GM18858 (cell line): ENCODE measurements around the gene PDE4D.
A peak's percentile ranks its signal among the peaks of the same experiment; 100 is the strongest.

Source experiments
- ATAC-seq: cut with Tn5 transposase; IDR thresholded peaks from one replicate; pipeline ENCODE4 v1.9.1; 2021; ENCODE audit not compliant: unreplicated experiment

PDE4D gene

DNA sequence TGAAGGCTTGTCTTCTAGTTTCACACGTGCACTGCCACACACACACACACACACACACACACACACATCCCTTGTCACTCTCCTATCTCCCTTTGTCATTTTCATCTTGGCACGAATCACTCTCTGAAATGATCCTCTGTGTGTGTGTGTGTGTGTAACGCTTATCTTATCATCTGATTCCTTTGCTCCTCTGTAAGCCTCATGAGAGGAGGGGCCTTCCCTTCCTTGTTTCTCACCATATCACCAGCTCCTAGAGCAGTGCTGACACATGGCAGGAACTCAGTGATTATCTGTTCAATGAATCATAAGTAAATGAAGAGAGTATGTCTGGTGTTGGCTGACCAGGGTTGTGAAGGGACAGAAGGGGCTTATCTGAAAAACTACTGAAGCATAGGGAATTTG, 53.3 kb downstream of the PDE4D start:
- ATAC-seq = no peak

GRCh38 chr5:59838989-59839388, 54.5 kb downstream of the PDE4D start:
- ATAC-seq = no peak

- no peak for ATAC-seq
Measured at GRCh38 chr5:59838067-59838466, 55.5 kb downstream of the PDE4D start.

GRCh38 chr5:59837071-59837470, 56.5 kb downstream of the PDE4D start:
- ATAC-seq = no peak

DNA sequence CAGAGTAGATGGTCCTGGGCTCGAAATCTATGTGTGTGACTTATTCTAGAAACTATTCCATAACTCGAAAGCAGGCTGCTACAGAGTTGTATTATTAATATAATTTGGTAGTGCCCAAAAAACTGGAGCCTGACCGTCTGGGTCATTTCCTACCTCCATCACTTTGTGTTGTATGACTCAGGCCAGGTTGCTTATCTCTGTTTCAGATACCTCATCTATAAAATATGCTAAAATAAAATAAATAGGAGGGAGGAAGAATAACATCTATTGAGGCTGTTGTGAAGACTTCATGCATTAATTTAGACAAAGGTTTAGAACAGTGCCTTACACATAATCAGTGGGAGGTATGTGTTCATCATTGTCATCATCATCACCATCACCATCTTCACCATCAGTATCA, 57.7 kb downstream of the PDE4D start:
- ATAC-seq = no peak

DNA sequence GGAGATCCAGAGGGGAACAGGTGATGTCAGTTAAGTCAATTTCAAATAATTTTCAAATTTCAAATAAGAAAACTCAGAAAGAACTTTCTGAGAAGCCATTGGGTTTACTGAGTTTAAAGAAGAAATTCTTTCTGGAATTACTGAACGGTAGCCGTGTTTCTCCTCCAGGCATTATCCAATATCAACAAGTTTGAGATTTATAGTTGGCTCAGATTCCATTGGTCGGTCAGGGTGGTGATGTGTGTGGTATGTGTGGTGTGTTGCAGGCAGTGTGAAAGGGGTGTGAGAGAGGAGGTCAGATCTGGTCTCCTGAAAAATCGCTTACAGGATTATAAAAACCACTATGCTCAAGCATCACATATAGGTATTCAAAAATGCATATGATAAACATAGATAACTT, 60.1 kb downstream of the PDE4D start:
- ATAC-seq = no peak

- ATAC-seq = no peak
Measured at GRCh38 chr5:59832577-59833301, 60.8 kb downstream of the PDE4D start.

DNA sequence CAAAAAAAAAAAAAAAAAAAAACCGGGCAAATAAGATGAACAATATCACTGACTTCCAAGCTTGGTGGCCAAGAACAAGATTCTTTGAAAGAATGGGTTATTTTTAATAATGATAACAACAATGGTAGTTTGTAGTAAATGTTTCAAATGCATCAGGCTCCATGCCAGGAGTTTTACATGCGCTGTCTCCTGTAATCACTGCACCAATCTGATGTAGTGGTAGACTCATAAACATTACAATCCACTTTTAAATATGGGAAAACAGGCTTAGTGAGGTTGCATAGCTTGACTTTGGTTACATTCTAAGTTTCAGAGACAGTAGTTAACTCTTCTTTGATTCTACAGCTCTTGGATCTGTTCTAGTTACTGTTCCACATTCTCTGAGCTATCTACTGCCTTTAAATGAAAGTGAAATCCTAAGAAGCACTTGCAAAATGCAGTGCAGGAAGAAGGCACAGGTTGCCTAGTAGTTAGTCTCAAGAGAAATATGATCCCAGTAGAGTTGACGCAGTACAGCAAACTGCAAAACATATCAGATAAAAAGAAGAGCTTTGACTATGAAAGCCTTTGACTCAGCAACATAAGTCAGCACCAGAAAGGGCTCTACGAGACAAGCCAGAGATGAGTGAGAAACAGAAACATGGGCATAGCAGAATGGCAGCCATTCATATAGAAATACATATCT, 62.1 kb downstream of the PDE4D start:
- ATAC-seq = peak; percentile 57

DNA sequence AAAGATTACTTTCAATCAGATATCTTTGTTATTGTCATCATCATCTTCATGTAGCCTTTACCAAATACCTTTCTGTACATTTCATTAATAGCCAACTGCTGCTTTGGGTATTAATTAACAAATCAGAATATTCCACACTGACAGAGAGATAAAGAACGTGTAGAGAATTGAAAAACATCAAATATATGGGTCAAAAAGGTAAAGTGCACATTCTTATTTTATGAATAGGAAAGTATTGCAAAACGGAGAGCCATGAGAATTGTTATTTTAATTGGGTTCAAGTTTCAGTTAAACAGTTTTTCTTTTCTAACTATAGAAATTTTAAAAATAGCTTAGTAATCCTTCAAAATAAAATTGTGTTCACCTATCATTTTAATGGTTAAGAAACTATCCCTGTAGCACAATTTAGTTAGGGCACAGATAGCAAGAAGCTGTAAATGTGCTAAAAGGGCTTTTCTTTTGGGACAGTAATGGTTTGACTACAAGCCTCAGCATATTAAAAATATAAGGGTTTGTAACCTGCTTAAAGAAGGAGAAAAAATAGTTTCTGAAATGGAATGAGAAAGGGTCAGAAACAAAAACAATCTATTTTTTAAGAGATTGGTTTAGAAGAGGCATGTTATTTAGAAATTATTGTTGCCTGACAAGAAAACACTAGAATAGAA, 62.9 kb downstream of the PDE4D start:
- ATAC-seq = no peak

DNA sequence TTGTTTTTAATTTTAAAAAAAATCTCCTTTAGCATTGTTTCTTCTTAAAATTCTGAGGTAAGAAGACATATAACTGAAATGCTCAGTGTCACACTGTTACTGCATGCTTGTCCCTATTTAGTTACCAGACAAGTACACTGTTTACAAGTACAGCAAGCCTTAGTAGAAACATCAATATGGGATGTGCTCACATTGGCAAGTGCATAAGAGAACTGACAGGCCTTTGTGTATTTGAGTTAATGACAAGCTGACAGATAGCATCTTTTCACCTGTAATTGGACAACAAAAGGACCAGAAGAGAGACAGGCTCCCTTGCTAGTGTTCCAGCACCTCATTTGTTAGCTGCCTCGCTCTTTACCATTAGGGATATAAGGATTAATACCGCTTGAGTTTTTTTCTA, 63.6 kb downstream of the PDE4D start:
- ATAC-seq = no peak

DNA sequence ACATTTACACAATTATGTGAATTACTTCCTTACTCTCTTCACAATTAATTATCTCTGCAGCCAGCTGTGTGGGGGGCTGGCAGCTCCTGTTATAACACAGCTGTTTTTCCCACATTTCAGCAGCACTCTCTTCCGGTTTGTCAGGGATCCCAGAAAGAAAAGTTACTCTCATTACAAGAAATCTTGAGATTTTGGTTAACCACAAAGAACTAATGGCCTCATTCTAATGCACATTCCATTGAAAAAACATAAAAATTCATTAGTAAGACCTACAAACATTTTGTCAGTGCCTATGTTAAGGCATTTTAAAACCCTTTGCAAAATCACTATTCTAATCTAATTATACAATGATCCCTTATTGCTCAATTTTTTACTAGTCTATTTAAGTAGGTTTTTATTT, 64.1 kb downstream of the PDE4D start:
- no peak for ATAC-seq

DNA sequence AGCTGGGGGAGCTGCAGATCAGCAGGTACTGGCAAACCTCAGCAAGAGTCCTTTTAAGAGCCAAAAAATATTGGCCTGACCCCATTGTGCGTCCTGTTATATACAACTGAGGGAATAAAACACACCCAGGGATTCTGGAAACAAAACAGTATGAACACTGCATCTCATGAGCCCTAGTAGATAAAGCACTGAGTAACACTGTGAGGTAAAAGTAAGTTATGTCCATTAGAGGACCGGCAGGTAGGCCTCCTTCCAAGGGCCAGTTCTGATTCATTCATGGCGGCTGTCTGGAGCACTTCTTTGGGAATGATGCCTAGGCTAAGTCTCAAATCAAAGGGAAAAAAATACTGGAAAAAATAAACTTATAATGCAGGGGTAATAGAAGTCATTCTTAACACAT, 64.9 kb downstream of the PDE4D start:
- no peak for ATAC-seq

DNA sequence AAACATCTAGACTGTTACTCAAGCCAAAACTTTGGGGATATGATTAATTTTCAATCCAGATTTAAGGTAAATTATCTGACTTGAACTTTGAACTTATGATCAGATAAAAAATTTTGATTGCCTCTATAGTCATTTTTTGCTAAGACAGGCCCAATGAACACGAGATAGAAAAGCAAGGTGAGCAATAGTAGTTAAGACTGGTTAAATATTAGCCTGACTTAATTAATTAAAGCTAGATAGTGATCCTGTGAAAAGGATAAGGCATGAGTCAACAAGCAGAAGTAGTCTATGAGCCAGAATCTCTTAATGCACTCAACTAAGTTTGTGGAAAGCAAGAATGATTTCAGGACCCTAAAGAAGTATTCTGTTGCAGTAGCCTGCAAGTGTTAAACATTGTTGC, 66.5 kb downstream of the PDE4D start:
- no peak for ATAC-seq

DNA sequence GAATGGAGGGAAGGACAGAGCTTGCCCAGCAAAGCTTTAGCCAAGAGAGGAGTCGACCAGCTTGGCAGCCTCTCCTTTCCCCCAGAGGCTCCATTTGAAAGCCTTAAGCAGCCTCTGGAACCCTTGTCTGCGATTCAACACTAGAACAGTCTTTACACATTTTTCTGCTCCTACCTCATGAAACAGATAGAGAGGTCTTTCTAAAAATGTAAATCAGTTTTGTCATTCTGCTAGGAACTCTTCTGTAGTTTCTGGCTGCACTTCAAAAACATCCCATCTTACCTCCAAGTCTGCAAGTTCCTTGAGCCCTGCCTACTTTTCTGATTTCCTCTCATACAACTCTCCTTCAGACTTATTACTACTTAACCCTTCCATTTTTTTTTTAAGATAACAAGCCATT, 70.1 kb downstream of the PDE4D start:
- ATAC-seq = no peak

- ATAC-seq = no peak
Measured at GRCh38 chr5:59819806-59820205, 73.7 kb downstream of the PDE4D start.

DNA sequence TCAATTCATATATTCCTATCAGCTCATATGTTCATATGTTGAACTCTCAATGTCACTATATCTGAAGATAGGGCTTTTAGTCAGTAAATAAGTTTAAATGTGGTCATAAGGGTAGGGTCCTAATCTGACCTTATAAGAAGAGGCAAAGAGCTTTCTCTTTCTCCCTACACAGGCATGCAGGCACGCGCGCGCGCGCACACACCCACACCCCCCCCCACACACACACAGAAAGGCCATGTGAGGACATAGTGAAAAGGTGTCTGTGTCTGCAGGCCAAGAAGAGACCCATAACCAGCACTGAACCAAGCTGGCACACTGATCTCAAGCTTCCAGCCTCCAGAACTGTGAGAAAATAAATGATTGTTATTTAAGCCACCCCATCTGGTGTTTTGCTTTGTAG, 76.0 kb downstream of the PDE4D start:
- no peak for ATAC-seq

DNA sequence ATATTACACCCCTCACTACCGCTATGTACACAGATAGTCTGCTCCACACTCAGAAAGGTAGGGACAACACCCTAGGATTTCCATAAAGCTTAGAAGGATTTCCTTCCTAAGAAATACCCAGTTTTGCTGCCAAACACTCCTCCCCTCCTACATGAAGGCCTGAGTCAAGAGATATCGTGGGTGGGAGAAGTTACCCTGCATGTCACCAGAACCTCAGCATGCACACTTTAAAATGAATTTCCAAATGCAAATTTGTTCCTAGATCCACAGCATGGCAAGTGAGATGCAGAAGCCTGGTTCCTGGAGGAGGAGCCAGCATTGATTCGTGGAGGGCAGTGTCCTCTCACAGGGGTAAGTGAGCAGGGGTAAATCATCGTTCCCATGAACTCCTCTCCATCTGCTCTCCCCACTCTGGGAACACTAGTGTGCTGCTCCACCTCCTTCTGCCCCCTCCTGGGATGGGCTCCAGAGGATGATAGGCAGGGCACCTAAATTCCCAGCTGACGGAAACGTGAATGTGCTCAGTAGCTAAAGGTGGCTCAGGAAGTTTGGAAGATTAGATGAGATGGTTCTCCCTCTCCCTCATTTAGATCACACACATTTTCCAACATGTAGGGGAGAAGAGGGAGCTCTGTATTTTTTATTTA, 76.7 kb downstream of the PDE4D start:
- ATAC-seq = no peak

GRCh38 chr5:59814537-59814872, 79.0 kb downstream of the PDE4D start:
- ATAC-seq = no peak

DNA sequence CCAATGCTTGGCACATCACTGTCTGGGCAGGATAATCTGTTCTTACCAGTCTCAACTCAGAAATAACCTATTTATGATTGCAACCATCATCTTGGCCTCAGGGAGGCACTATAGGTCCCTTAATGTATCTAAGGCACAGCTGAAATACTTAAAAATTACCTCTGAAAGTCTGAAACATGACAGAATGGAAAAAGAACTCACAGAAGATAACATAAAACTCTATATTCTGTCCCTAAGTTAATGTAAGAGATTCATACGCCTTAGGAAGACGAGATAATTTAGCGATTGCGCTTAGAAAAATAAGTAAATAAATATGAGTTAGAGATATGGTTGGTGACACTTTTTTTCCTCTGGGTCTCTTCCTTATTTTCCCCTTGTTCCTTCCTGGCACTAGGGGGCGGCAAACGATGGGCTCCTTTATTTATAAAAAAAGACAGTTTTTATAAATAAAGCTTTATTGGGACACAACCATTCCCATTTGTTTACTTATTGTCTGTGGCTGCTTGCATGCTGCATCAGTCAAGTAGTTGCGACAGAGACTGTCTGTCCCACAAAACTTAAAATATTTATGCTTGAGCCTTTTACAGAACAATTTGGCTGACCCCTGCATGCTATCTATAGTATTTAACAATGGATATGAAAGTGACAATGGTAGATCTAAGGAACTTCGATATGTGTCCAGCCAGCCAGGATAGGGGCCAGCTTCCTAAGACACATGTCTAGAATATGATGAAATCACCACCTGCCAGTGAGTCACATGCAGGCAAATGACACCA, 79.6 kb downstream of the PDE4D start:
- ATAC-seq = peak; percentile 83

DNA sequence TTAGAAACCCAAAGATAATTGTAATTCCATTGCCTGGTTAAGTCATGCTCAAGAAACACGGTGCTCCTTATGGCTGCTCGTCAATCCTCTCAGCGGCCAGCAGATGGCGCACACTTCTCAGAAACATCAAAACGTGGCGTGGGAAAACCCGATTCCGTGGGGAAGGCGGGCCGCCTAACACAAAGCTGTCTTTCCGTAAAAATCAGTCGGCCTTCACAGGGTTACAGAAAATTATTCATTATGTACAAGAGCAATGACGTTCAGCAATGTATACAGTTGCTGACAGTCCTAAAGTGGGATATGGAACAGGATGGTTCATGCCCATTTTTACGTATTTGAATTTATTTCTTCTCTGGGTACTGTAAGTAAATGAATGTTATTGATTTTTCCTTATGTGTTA, 83.5 kb downstream of the PDE4D start:
- ATAC-seq = peak; percentile 30

DNA sequence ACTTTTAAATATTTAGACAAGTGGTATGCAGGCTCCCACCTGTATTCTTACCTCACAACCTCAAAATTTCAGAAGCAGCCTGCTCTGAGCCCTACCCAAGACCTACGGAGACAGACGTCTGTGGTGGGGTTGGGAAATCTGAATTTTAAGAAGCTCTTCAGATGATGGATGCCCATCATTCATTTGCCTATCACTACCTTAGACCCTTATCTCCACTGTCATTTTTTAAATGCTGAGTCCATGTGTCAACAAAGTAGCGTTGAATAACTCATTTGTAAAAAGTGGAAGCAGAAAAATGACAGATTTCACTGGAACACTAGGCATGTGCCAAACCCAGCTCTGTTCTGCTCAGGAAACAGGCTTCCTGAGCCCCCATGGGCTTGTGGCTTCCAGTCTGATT, 85.7 kb downstream of the PDE4D start:
- no peak for ATAC-seq
